ENCODE measurements around the gene EDC4.

The EDC4 gene

GRCh38 chr16:67874372-67874771, 1.5 kb downstream of the EDC4 start:
- Histone ChIP-seq H3K36me3 (ENCODE audit: control insufficient read depth in 2 of 2, insufficient read depth in 1 of 2, low read length in 2 of 2) (peaks cover 0 to 78% of the 10 kb centered on the region in 2 experiments), H3K4me3 (ENCODE audit: low read depth, low read length) (peak overlapping the region; percentile 79), H3K9me3 (ENCODE audit: control insufficient read depth, insufficient read depth, low read depth, low read length) (no peaks in the 10 kb centered on the region), H3K27ac (ENCODE audit: extremely low read depth, low read depth, low read length) (no peak overlapping the region; the same call in 1 of the 2 replicates), H3K4me1 (ENCODE audit: control insufficient read depth, insufficient read depth, low read length) (no peaks in the 10 kb centered on the region)
- ChIA-PET POLR2A (interaction anchor here (1.7 kb wide), 2 partner anchors 10 to 28 kb away, joined by 4 to 6 read pairs; partner anchors contain the start of genes NRN1L and NUTF2), CTCF (interaction anchor here (0.6 to 1.9 kb wide), 4 partner anchors 9 to 202 kb away, joined by 4 to 13 read pairs (median 8); partner anchors contain the start of gene NRN1L)
- TF ChIP-seq ZNF555 (tag by site-specific recombination; conservative IDR thresholded peaks at IDR 0.05) (no peak), ZNF18 (tag by site-specific recombination; IDR thresholded peaks at IDR 0.05) (no peak), ZNF174 (tag by site-specific recombination; IDR thresholded peaks at IDR 0.05) (no peak), ZNF155 (tag by site-specific recombination; IDR thresholded peaks at IDR 0.05) (no peak), ZNF302 (tag by site-specific recombination; IDR thresholded peaks at IDR 0.05; ENCODE audit: low read depth) (no peak), ZNF449 (tag by site-specific recombination; IDR thresholded peaks at IDR 0.05) (peak; percentile 93), ZNF600 (tag by site-specific recombination; IDR thresholded peaks at IDR 0.05) (no peak)

- Histone ChIP-seq H3K9me3 (ENCODE audit: control insufficient read depth, insufficient read depth, low read depth, low read length) (no peaks in the 10 kb centered on the region), H3K4me1 (ENCODE audit: control insufficient read depth, insufficient read depth, low read length) (no peaks in the 10 kb centered on the region), H3K27ac (ENCODE audit: extremely low read depth, low read depth, low read length) (no peak overlapping the region), H3K4me3 (ENCODE audit: low read depth, low read length) (no peak overlapping the region), H3K36me3 (ENCODE audit: control insufficient read depth in 2 of 2, insufficient read depth in 1 of 2, low read length in 2 of 2) (peaks cover 0 to 80% of the 10 kb centered on the region in 2 experiments; a peak in 2 of 3 replicates)
- TF ChIP-seq ZNF654 (tag by site-specific recombination; IDR thresholded peaks at IDR 0.05; ENCODE audit: low read depth) (no peak), ZNF701 (tag by site-specific recombination; IDR thresholded peaks at IDR 0.05) (no peak)
- POLR2A ChIA-PET = no interaction called here
- CTCF ChIA-PET = interaction anchor here (0.6 to 1.6 kb wide), 2 partner anchors 61 to 310 kb away, joined by 3 to 7 read pairs; no protein-coding TSS in a partner anchor
Observed at GRCh38 chr16:67877064-67877463, 4.2 kb downstream of the EDC4 start.

GRCh38 chr16:67878232-67878631, 5.4 kb downstream of the EDC4 start:
- Histone ChIP-seq H3K9me3 (ENCODE audit: control insufficient read depth, insufficient read depth, low read depth, low read length) (no peaks in the 10 kb centered on the region), H3K4me1 (ENCODE audit: control insufficient read depth, insufficient read depth, low read length) (no peaks in the 10 kb centered on the region), H3K4me3 (ENCODE audit: low read depth, low read length) (no peak overlapping the region), H3K36me3 (ENCODE audit: control insufficient read depth in 2 of 2, insufficient read depth in 1 of 2, low read length in 2 of 2) (peaks cover 0 to 89% of the 10 kb centered on the region in 2 experiments; a peak in 2 of 3 replicates), H3K27ac (ENCODE audit: extremely low read depth, low read depth, low read length) (no peak overlapping the region)
- peak; percentile 69 for TF ChIP-seq EGR2 (tag by site-specific recombination; IDR thresholded peaks at IDR 0.05; ENCODE audit: low read depth)
- no peak for TF ChIP-seq ZNF580 (tag by site-specific recombination; IDR thresholded peaks at IDR 0.05)
- TF ChIP-seq ZFHX2 (tag by site-specific recombination; conservative IDR thresholded peaks at IDR 0.05) = peak; percentile 62
- no peak for TF ChIP-seq ZNF704 (tag by site-specific recombination; IDR thresholded peaks at IDR 0.05)
- CTCF ChIA-PET = interaction anchor here (0.6 to 0.9 kb wide), 3 partner anchors 8 to 306 kb away, joined by 3 to 4 read pairs (median 3); no protein-coding TSS in a partner anchor
- POLR2A ChIA-PET = no interaction called here
